ENCODE results near the gene GALNT18. TPM values are rescaled to one million over a fixed set of nuclear protein-coding genes. Genes with fewer than 3 reads are reported as not detected.

The GALNT18 gene
- total and polyA plus RNA-seq, 8 donors, result 2.0 to 8.9 (median 4.7) TPM

DNA sequence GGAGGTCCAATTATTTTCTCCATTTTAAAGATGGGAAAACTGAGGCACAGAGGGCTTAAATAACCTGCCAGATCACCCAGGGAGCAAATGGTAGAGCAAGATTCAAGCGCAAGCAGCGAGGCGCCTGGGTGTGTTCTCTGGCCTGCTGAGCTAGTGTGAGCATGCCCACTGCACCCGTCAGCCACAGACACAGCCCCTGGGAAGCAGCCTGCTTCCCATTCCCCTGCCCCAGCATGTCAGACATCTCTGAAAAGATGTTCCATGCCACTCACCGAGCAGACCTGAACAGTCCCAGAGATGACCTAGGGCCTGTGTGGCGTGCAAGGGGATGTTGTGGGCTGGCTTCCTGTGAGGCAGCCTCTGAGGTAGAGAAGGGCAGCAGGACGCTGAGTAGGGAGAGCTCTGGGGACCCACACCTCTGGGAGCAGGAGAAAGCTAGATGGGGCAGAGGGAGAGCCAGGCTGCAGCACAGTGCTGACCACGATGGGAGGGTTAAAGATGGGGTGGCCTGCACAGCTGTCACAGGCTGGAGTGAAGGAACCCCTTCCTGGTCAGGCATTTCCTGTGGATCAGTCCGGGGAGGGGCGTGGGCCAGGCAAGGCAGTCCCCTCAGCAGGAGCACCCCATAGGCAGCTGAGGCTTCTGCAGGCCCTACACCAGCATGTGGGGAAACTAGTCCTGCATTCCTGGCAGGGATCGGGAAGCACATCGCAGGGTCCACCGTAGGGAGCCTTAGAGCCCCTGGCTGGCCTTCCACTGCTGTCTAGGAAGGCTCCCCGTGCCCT lies 101.4 kb downstream of the GALNT18 start:
- H3K27ac ChIP-seq, result no peak overlapping the region
- no peak for TF ChIP-seq CTCF (IDR thresholded peaks at IDR 0.05)
- no peak for ATAC-seq
- 80 to 88% methylated on average over 14 of the region's 14 CpGs for WGBS, 2 donors
- H3K4me3 ChIP-seq, result no peak overlapping the region
- no peaks in the 10 kb centered on the region for H3K9me3 ChIP-seq
- FAIRE-seq, result no peak
- intact Hi-C loops (cut with DNase I), result no loop called here
- H3K4me1 ChIP-seq, result no peaks in the 10 kb centered on the region
- H3K36me3 ChIP-seq, result no peaks in the 10 kb centered on the region
- no peaks in the 10 kb centered on the region for H3K27me3 ChIP-seq
- no peak for DNase-seq

GRCh38 chr11:11519184-11519583 lies 102.6 kb downstream of the GALNT18 start:
- H3K27me3 ChIP-seq, result no peaks in the 10 kb centered on the region
- H3K9me3 ChIP-seq, result no peaks in the 10 kb centered on the region
- ATAC-seq (no peak), FAIRE-seq (no peak), DNase-seq (no peak)
- intact Hi-C loops (cut with DNase I), result no loop called here
- H3K27ac ChIP-seq, result no peak overlapping the region
- 79 to 85% methylated on average over 4 of the region's 4 CpGs for WGBS, 2 donors
- no peak overlapping the region for H3K4me3 ChIP-seq
- no peaks in the 10 kb centered on the region for H3K4me1 ChIP-seq
- no peaks in the 10 kb centered on the region for H3K36me3 ChIP-seq
- TF ChIP-seq CTCF (IDR thresholded peaks at IDR 0.05), result no peak

- Histone ChIP-seq H3K27me3 (no peaks in the 10 kb centered on the region), H3K27ac (no peak overlapping the region), H3K9me3 (no peaks in the 10 kb centered on the region), H3K4me3 (no peak overlapping the region), H3K4me1 (no peaks in the 10 kb centered on the region), H3K36me3 (no peaks in the 10 kb centered on the region)
- intact Hi-C loops (cut with DNase I), result no loop called here
- ATAC-seq (no peak), DNase-seq (no peak), FAIRE-seq (no peak)
- 73 to 75% methylated on average over 3 of the region's 3 CpGs for WGBS, 2 donors
- TF ChIP-seq CTCF (IDR thresholded peaks at IDR 0.05), result no peak
Observed at GRCh38 chr11:11514246-11514645, 107.6 kb downstream of the GALNT18 start.

GRCh38 chr11:11513422-11513821 lies 108.4 kb downstream of the GALNT18 start:
- no peak for FAIRE-seq
- intact Hi-C loops (cut with DNase I), result no loop called here

More at GRCh38 chr11:11513422-11513821, 108.4 kb downstream of the GALNT18 start:
- no peaks in the 10 kb centered on the region for H3K36me3 ChIP-seq
- no peaks in the 10 kb centered on the region for H3K27me3 ChIP-seq
- no peak for TF ChIP-seq CTCF (IDR thresholded peaks at IDR 0.05)
- ATAC-seq (no peak), DNase-seq (no peak)
- no peaks in the 10 kb centered on the region for H3K9me3 ChIP-seq
- H3K27ac ChIP-seq, result no peak overlapping the region
- H3K4me3 ChIP-seq, result no peak overlapping the region
- WGBS, 2 donors, result 84 to 88% methylated on average over 3 of the region's 3 CpGs
- no peaks in the 10 kb centered on the region for H3K4me1 ChIP-seq

Data from pancreas (tissue), 10 donors.